ENCODE data around the gene KRT17.
"Not testable (repeated sequence)": the region's sequence is repeated elsewhere in the genome, so short reads cannot be mapped to it uniquely, and the experiment has no call there.

The KRT17 gene

GRCh38 chr17:41619927-41620582 is 4.3 kb downstream of the KRT17 start:
- DNase-seq (ENCODE audit: low read depth): not testable (repeated sequence)

GRCh38 chr17:41619036-41619926 is 5.1 kb downstream of the KRT17 start:
- DNase-seq (ENCODE audit: low read depth): no peak

- DNase-seq (ENCODE audit: low read depth): no peak
Observed at GRCh38 chr17:41618341-41619035, 5.9 kb downstream of the KRT17 start.

- no peak for DNase-seq (ENCODE audit: low read depth)
Observed at GRCh38 chr17:41617698-41618097, 6.7 kb downstream of the KRT17 start.

GRCh38 chr17:41617136-41617535 is 7.2 kb downstream of the KRT17 start:
- DNase-seq (ENCODE audit: low read depth): no peak

GRCh38 chr17:41616486-41616885 is 7.9 kb downstream of the KRT17 start:
- DNase-seq (ENCODE audit: low read depth): not testable (repeated sequence)

GRCh38 chr17:41615454-41615853 is 8.9 kb downstream of the KRT17 start:
- DNase-seq (ENCODE audit: low read depth): no peak

- not testable (repeated sequence) for DNase-seq (ENCODE audit: low read depth)
Observed at GRCh38 chr17:41614767-41615166, 9.6 kb downstream of the KRT17 start.

- DNase-seq (ENCODE audit: low read depth): no peak
Observed at GRCh38 chr17:41614098-41614497, 10.3 kb downstream of the KRT17 start.

GRCh38 chr17:41613277-41614082 is 10.9 kb downstream of the KRT17 start:
- DNase-seq (ENCODE audit: low read depth): no peak

GRCh38 chr17:41612376-41613160 is 11.8 kb downstream of the KRT17 start, which contains the start of gene KRT16:
TSS of gene KRT16 (minus strand) at chr17:41612767. CDS start at chr17:41612688, 79 bp downstream.
- DNase-seq (ENCODE audit: low read depth): not testable (repeated sequence)

- no peak for DNase-seq (ENCODE audit: low read depth)
Observed at GRCh38 chr17:41610965-41611640, 13.3 kb downstream of the KRT17 start.

GRCh38 chr17:41610061-41610517 is 14.3 kb downstream of the KRT17 start:
- DNase-seq (ENCODE audit: low read depth): not testable (repeated sequence)

GRCh38 chr17:41606930-41607329 is 17.4 kb downstream of the KRT17 start:
- DNase-seq (ENCODE audit: low read depth): not testable (repeated sequence)

GRCh38 chr17:41602524-41602923 is 21.9 kb downstream of the KRT17 start:
- no peak for DNase-seq (ENCODE audit: low read depth)

GRCh38 chr17:41600318-41600717 is 24.1 kb downstream of the KRT17 start:
- no peak for DNase-seq (ENCODE audit: low read depth)

GRCh38 chr17:41599680-41600079 is 24.7 kb downstream of the KRT17 start:
- DNase-seq (ENCODE audit: low read depth): no peak

- DNase-seq (ENCODE audit: low read depth): no peak
Observed at GRCh38 chr17:41595585-41595984, 28.8 kb downstream of the KRT17 start.

GRCh38 chr17:41594363-41594915 is 29.9 kb downstream of the KRT17 start:
- DNase-seq (ENCODE audit: low read depth): no peak

Measured in fibroblast of the conjunctiva (primary cell).